22Rv1 (cell line): ENCODE data around the gene UGP2.
"Not testable (repeated sequence)": the region's sequence is repeated elsewhere in the genome, so short reads cannot be mapped to it uniquely, and the experiment has no call there.

Experiments
- H3K27ac ChIP-seq: fragments of 450-650 bp; 2 replicates; pipeline ENCODE4 v1.5.1; 2017
- CTCF ChIP-seq: fragments of 450-650 bp; IDR thresholded peaks from 2 replicates; pipeline ENCODE4 v1.5.1; 2017; ENCODE audit warnings: mild to moderate bottlenecking
- ZFX ChIP-seq: fragments of 450-650 bp; IDR thresholded peaks from 2 replicates; pipeline ENCODE4 v1.6.1; 2017; ENCODE audit warnings: antibody characterized with exemption, borderline replicate concordance

Gene UGP2

DNA sequence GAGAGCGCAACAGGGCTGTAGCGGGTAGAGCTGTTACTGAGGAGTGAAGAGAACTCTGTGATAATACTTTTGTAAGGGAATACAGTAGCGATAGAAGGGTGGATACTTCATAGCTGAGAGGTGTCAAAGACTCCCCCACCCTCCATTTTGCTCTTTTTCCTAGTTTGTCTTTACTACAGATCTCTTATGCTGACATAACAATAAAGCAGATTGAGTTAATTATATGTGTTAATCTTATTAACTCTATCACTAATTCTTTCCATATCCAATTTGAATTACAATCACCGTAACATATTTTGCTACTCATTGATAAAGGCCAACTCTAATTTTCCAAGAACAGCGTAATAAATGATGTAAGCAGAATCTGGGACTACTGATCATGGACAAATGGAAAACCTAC is 57.1 kb downstream of the UGP2 start:
- H3K27ac ChIP-seq = no peak overlapping the region
- TF ChIP-seq ZFX (no peak), CTCF (no peak)

DNA sequence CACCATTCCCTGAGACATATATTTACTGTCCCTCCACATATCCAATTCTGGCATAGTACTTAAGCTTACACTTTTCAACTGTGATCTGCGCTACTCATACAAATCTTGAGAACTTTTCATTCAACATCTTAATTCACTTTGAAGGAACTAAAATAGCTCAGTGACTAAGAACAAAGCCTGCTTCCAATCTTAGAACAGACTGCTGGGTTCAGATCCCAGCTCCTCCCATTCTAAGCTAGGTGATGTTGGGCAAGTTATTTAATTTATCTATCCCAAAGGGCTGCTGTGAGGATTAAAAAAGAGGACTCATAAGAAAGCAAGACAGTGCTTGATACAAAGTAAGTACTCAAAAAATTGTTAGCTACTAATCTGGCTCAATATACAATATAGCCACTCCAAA is 57.9 kb downstream of the UGP2 start:
- no peak overlapping the region for H3K27ac ChIP-seq
- TF ChIP-seq CTCF (no peak), ZFX (no peak)

GRCh38 chr2:63902149-63902548 is 60.5 kb downstream of the UGP2 start:
- TF ChIP-seq ZFX (no peak), CTCF (no peak)

GRCh38 chr2:63903003-63903402 is 61.3 kb downstream of the UGP2 start:
- no peak overlapping the region for H3K27ac ChIP-seq
- TF ChIP-seq CTCF = no peak
- TF ChIP-seq ZFX = no peak

More at GRCh38 chr2:63902149-63902548, 60.5 kb downstream of the UGP2 start:
- no peak overlapping the region for H3K27ac ChIP-seq

DNA sequence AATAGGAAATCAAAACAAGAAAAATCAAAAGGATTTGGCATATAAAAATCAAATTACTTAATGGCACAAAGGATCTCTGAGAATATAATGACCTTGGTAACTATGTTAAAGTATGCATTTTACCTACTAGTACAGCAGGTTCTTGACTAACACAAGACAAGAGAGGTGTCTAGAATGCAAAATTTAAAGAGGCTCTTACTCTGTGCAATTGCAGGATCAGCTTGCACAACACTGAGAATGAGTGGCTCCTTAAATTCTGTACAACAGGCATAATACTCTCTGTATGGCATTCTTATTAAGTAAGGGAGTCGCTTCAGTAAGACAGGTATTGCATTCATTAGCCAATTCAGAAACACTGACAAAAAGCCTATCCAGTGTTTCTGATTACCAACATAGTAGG is 72.6 kb downstream of the UGP2 start:
- no peak overlapping the region for H3K27ac ChIP-seq
- TF ChIP-seq CTCF (no peak), ZFX (no peak)

DNA sequence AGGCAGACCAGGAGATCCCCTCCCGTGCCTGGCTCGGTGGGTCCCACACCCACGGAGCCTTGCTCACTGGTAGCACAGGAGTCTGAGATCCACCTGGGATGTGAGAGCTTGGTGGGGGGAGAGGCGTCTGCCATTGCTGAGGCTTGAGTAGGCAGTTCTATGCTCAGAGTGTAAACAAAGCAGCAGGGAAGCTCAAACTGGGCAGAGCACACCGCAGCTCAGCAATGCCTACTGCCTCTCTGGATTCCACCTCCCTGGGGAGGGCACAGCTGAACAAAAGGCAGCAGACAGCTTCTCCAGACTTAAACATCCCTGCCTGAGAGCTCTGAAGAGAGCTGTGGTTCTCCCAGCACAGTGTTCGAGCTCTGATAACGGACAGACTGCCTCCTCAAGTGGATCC is 85.1 kb downstream of the UGP2 start:
- TF ChIP-seq CTCF (no peak), ZFX (no peak)
- H3K27ac ChIP-seq = no peak overlapping the region

DNA sequence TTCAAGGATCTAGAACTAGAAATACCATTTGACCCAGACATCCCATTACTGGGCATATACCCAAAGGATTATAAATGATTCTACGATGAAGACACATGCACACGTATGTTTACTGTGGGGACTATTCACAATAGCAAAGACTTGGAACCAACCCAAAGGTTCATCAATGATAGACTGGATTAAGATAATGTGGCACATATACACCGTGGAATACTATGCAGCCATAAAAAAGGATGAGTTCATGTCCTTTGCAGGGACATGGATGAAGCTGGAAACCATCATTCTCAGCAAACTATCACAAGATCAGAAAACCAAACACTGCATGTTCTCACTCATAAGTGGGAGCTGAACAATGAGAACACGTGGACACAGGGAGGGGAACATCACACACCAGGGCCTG is 90.4 kb downstream of the UGP2 start:
- not testable (repeated sequence) for H3K27ac ChIP-seq
